HFF-Myc (cell line): ENCODE measurements around the gene REPIN1.

Source experiments
- DNase-seq: peaks from one replicate; pipeline ENCODE4 v3.0.0-alpha.2; 2011; ENCODE audit warnings: low read depth; ENCODE audit errors: extremely low read depth
- H3K4me3 ChIP-seq: replicated peaks from 2 replicates; pipeline ENCODE4 v1.5.1; 2011; ENCODE audit warnings: low read depth, mild to moderate bottlenecking, control low read depth, low read length
- TF ChIP-seq, protein P1 (sequence below): IDR thresholded peaks from 2 replicates; pipeline ENCODE4 v1.5.1; 2012; ENCODE audit warnings: mild to moderate bottlenecking, low read depth, low read length, control low read depth; ENCODE audit errors: missing control alignments

Gene REPIN1

DNA sequence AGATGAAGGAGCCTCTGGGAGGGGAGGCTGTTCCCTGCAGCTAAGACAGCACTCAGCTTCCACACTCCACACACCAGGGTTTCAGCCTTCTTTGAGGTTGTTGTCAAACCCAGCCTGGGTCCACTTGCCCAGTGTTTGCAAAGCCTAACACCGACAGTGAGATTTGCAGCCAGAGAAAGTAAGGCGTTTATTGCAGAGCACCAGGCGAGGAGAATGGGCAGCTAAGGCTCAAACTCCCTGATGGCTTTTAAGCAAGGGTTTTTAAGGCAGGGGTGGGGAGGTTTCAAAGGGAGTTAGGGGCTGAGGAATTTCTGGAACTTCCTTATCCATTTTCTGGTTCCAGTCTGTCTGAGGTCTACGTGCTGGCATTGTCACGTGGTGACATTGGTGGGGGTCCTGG lies 5.8 kb downstream of the REPIN1 start:
- no peak overlapping the region for H3K4me3 ChIP-seq

DNA sequence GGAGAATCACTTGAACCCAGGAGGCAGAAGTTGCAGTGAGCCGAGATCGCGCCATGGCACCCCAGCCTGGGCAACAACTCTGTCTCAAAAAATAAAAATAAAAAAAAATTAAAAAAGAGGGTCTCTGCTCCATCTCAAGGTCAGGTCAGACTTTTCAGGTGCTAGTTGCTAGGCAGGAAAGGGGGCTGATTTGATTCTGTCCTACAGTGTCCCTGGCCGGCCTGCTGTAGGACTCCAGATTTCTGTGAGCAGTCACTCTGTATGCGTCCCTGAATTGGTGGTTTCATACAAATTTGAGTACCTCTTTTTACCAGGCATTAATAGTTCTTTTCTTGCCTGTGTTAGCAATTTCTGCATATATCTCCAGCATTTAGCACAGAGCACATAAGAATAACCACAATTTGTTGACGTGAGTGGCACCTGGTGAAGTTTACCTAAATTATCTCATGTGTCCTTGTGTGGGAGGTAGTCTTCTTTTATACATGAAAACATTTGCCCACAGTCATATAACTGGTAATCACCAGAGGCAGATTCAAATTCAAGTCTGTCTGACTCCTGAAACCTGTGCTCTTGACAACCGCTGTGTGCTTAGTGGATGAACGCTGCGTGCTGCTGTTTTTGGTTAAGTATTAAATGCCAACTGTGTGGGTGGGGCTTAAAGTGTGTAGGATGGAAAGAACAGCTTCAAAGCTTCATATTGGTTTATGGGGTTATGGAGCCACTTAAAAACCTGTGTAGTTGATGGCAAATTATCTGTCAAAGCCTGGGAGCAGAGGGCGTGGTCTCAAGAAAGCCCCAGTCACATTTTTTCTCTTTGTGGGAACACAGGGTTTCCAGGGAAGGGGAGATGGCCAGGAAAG lies 7.3 kb downstream of the REPIN1 start:
- no peak for DNase-seq
- no peak overlapping the region for H3K4me3 ChIP-seq
- TF ChIP-seq, protein P1, sequence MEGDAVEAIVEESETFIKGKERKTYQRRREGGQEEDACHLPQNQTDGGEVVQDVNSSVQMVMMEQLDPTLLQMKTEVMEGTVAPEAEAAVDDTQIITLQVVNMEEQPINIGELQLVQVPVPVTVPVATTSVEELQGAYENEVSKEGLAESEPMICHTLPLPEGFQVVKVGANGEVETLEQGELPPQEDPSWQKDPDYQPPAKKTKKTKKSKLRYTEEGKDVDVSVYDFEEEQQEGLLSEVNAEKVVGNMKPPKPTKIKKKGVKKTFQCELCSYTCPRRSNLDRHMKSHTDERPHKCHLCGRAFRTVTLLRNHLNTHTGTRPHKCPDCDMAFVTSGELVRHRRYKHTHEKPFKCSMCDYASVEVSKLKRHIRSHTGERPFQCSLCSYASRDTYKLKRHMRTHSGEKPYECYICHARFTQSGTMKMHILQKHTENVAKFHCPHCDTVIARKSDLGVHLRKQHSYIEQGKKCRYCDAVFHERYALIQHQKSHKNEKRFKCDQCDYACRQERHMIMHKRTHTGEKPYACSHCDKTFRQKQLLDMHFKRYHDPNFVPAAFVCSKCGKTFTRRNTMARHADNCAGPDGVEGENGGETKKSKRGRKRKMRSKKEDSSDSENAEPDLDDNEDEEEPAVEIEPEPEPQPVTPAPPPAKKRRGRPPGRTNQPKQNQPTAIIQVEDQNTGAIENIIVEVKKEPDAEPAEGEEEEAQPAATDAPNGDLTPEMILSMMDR = no peak

More for the DNA sequence above, 5.8 kb downstream of the REPIN1 start:
- TF ChIP-seq, protein P1 = no peak
- no peak for DNase-seq

DNA sequence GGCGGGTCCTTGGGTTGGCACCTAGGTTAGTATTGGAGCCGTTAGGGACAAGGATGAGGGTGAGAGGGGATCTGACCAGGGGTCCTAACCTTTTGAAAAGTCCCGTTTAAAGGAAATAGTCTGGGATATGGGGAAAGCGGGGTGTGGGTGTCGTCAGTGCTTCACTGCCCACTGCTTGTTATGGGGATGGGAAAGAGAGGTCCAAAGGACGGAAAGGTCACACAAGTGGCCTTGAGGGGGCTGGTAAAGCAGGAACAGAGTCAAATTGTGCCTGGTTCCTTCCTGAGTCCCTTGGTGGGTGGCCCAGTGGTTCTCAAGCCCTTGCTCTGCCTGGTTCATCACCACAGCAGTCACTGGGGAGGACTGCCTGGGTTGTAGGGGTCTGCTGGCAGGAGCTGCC lies 7.9 kb downstream of the REPIN1 start:
- no peak for DNase-seq
- H3K4me3 ChIP-seq = no peak overlapping the region
- TF ChIP-seq, protein P1 = no peak

DNA sequence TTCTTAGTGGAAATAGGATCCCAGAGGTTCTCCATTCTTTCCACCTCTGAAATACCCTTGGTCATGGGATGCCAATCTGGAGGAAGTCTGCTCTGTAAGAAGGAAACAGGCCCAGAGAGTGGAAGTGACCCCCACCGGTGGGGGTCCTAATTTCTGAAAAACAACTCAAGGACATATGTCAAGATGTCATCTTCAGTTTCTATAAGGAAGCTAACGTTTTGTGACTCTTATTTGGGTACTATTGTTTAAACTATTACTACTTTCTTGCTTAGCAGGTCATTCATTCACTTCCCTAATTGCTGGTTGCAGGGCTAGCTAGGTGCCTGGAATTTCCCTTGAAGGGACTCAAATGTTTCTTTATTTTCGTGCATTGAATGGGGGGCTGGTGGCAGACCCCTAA lies 8.6 kb downstream of the REPIN1 start:
- TF ChIP-seq, protein P1 = no peak
- DNase-seq = no peak
- no peak overlapping the region for H3K4me3 ChIP-seq

DNA sequence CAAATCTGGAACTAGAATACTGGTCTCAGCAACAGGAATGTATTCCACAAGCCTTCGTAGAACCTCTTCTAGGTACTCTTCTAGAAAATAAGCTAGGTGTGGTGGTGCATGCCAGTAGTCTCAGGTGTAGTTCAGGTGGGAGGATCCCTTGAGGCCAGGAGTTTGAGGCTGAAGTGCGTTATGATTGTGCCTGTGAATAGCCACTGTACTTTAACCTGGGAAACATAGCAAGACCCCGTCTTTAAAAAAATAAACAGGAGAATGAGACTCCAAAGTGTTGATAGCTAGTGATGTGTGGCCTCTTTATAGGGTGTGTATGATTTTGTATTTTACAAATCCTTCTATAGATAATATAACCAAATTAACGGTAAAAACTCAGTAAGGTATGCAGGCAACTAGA lies 9.0 kb downstream of the REPIN1 start:
- no peak for DNase-seq
- H3K4me3 ChIP-seq = no peak overlapping the region
- TF ChIP-seq, protein P1 = no peak

DNA sequence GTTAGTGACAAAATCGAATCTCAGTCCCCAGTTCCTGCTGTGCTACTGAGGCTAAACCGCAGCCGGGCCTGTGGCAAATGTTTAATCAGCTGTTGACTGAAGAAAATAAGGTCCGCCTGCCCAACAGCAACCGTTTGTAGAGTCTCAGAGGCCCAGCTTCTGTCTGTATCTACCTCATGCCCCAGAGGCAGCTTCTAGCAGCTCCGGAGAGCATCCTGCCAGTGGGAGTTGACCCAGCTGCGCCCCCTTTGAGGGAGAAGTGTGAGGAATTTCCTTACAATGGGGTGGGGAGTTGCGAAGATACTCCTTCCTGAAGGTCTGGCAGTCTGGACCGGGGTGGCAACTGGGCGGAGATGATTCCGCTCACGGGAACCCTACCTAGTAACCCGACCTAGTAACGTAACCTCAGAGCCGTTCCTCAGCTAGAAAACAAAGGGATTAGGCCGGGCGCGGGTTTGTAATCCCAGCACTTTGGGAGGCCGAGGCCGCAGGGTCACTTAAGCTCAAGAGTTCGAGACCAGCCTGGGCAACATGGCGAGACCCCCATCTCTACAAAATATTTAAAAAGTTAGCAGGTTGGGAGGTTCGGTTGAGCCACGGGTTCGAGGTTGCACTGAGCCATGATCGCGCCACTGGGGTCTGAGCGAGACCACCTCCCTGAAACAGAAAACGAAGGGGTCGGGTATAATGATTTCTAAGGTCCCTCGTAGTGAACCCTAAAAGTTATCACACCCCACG lies 9.7 kb downstream of the REPIN1 start:
- peak; percentile 79 for DNase-seq
- H3K4me3 ChIP-seq = peak overlapping the region; percentile 73
- TF ChIP-seq, protein P1 = peak; percentile 11
